NT2/D1 (cell line): ENCODE measurements around the gene HCFC1.

ENCODE experiments used
- SUZ12 ChIP-seq: IDR thresholded peaks from 2 replicates; pipeline ENCODE4 v1.6.1; 2011; ENCODE audit not compliant: insufficient read length, insufficient read depth; ENCODE audit errors: extremely low read depth
- YY1 ChIP-seq: IDR thresholded peaks from 2 replicates; pipeline ENCODE4 v1.6.1; 2011; ENCODE audit not compliant: insufficient read length, insufficient read depth
- ZNF274 ChIP-seq: IDR thresholded peaks from 2 replicates; pipeline ENCODE4 v1.6.1; 2011; ENCODE audit warnings: mild to moderate bottlenecking, low read depth, low read length

DNA sequence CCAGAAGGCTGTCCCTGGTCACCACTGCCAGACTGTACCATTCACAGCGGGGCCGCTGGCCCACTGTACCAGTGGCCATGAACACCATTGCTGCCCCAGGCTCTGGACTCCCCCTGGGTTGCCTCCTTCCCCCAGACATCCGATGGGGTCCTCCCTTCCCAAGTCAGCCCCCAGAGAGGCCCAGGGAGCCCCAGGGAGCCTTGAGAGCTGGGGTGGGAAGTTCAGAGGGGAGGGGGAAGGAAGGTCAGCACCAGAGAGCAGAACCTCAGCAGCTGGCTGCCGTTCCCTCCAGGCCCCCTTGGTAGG lies 45.1 kb downstream of the HCFC1 start:
- no peak for TF ChIP-seq ZNF274
- TF ChIP-seq SUZ12 = no peak
- no peak for TF ChIP-seq YY1
